OCI-LY1 (cell line): Measurements from ENCODE around the gene HBS1L.
A peak's percentile ranks its signal among the peaks of the same experiment; 100 is the strongest.

ENCODE experiments used
- H2AFZ ChIP-seq: fragments of 200-600 bp; sonication (generic), shearing (Covaris generic); 2 replicates; pipeline ENCODE4 v1.6.0; 2014; ENCODE audit warnings: antibody characterized with exemption, mild to moderate bottlenecking, low read length
- H3F3A ChIP-seq: fragments of 200-600 bp; sonication (generic), shearing (Covaris generic); 2 replicates; pipeline ENCODE4 v1.6.0; 2014; ENCODE audit warnings: mild to moderate bottlenecking, antibody characterized with exemption, low read length, moderate library complexity; ENCODE audit not compliant: insufficient read depth
- H3K27ac ChIP-seq: fragments of 200-600 bp; sonication (generic); 2 replicates; pipeline ENCODE4 v1.5.1; 2014; ENCODE audit warnings: low read length, mixed run types, mild to moderate bottlenecking, low read depth; ENCODE audit not compliant: poor library complexity, severe bottlenecking
- H3K27me3 ChIP-seq: fragments of 200-600 bp; sonication (generic); 2 replicates; pipeline ENCODE4 v1.6.0; 2014; ENCODE audit warnings: antibody characterized with exemption, mild to moderate bottlenecking, low read length, moderate library complexity; ENCODE audit not compliant: insufficient read depth
- H3K36me3 ChIP-seq: fragments of 200-600 bp; sonication (generic); 2 replicates; pipeline ENCODE4 v1.6.1; 2014; ENCODE audit warnings: mild to moderate bottlenecking, antibody characterized with exemption, low read length, moderate library complexity, mixed read lengths; ENCODE audit not compliant: insufficient read depth
- H3K4me1 ChIP-seq: fragments of 200-600 bp; sonication (generic); 2 replicates; pipeline ENCODE4 v1.5.1; 2014; ENCODE audit warnings: mild to moderate bottlenecking, low read length, moderate library complexity; ENCODE audit not compliant: insufficient read depth, severe bottlenecking
- H3K4me2 ChIP-seq: fragments of 200-600 bp; sonication (generic), shearing (Covaris generic); 2 replicates; pipeline ENCODE4 v1.6.1; 2014; ENCODE audit warnings: low read length
- H3K4me3 ChIP-seq: fragments of 200-600 bp; sonication (generic); 2 replicates; pipeline ENCODE4 v1.5.1; 2014; ENCODE audit warnings: low read length, low read depth, mild to moderate bottlenecking, mixed read lengths; ENCODE audit not compliant: poor library complexity, severe bottlenecking
- H3K79me2 ChIP-seq: fragments of 200-600 bp; shearing (Covaris generic); 2 replicates; pipeline ENCODE4 v1.6.1; 2016; ENCODE audit warnings: mixed run types, low read length, mixed read lengths; ENCODE audit not compliant: insufficient read depth
- H3K9ac ChIP-seq: fragments of 200-600 bp; sonication (generic), shearing (Covaris generic); 2 replicates; pipeline ENCODE4 v1.6.1; 2014; ENCODE audit warnings: mild to moderate bottlenecking, low read length, mixed read lengths
- H3K9me2 ChIP-seq: fragments of 200-600 bp; sonication (generic), shearing (Covaris generic); 2 replicates; pipeline ENCODE4 v1.6.1; 2014; ENCODE audit warnings: low read depth, mild to moderate bottlenecking, low read length, mixed read lengths
- H3K9me3 ChIP-seq: fragments of 200-600 bp; shearing (Covaris generic); 2 replicates; pipeline ENCODE4 v1.6.1; 2014; ENCODE audit warnings: low read length, mixed read lengths
- H4K20me1 ChIP-seq: fragments of 200-600 bp; sonication (generic), shearing (Covaris generic); 2 replicates; pipeline ENCODE4 v1.6.0; 2016; ENCODE audit warnings: mild to moderate bottlenecking, low read length; ENCODE audit not compliant: insufficient read depth
- CTCF ChIP-seq: fragments of 200-600 bp; sonication (generic), shearing (Covaris generic); IDR thresholded peaks from 2 replicates; pipeline ENCODE4 v1.5.1; 2017; ENCODE audit warnings: mild to moderate bottlenecking, antibody characterized with exemption, low read length, moderate library complexity, mixed read lengths
- EZH2 ChIP-seq: fragments of 200-600 bp; sonication (generic), shearing (Covaris generic); IDR thresholded peaks from 2 replicates; pipeline ENCODE4 v1.8.0; 2017; ENCODE audit warnings: borderline replicate concordance, mixed run types, mild to moderate bottlenecking, antibody characterized with exemption, low read length, moderate library complexity, mixed read lengths

Gene HBS1L

GRCh38 chr6:135084001-135084915 is 29.6 kb upstream of the HBS1L start:
- Histone ChIP-seq H3K36me3 (no peaks in the 10 kb centered on the region), H2AFZ (peak overlapping the region; percentile 67; the same call in 1 of the 2 replicates), H3K4me2 (no peak overlapping the region), H3K9ac (no peak overlapping the region), H3K27me3 (no peaks in the 10 kb centered on the region), H3K27ac (peak overlapping the region; percentile 30), H4K20me1 (no peaks in the 10 kb centered on the region), H3F3A (0 out of 2 replicates have a peak, but pooled peaks cover 6% of the 10 kb centered on the region), H3K4me3 (no peak overlapping the region), H3K4me1 (peaks cover 39% of the 10 kb centered on the region), H3K9me2 (no peaks in the 10 kb centered on the region), H3K9me3 (peaks cover 9% of the 10 kb centered on the region; the same call in 1 of the 2 replicates), H3K79me2 (no peaks in the 10 kb centered on the region)
- TF ChIP-seq EZH2 (no peak), CTCF (no peak)

GRCh38 chr6:135081966-135082365 is 27.3 kb upstream of the HBS1L start:
- H3K9me2 ChIP-seq: no peaks in the 10 kb centered on the region
- H3K27ac ChIP-seq: no peak overlapping the region
- no peaks in the 10 kb centered on the region for H3K79me2 ChIP-seq
- H3K4me3 ChIP-seq: no peak overlapping the region
- H3K9me3 ChIP-seq: peaks cover 9% of the 10 kb centered on the region; the same call in 1 of the 2 replicates
- no peaks in the 10 kb centered on the region for H4K20me1 ChIP-seq
- no peak overlapping the region for H2AFZ ChIP-seq
- no peak overlapping the region for H3K9ac ChIP-seq
- 0 out of 2 replicates have a peak, but pooled peaks cover 6% of the 10 kb centered on the region for H3F3A ChIP-seq
- H3K4me2 ChIP-seq: no peak overlapping the region
- no peaks in the 10 kb centered on the region for H3K27me3 ChIP-seq
- TF ChIP-seq CTCF: no peak
- TF ChIP-seq EZH2: no peak
- no peaks in the 10 kb centered on the region for H3K36me3 ChIP-seq
- peaks cover 16% of the 10 kb centered on the region for H3K4me1 ChIP-seq

- no peak overlapping the region for H2AFZ ChIP-seq
- H3K36me3 ChIP-seq: no peaks in the 10 kb centered on the region
- H3F3A ChIP-seq: no peaks in the 10 kb centered on the region
- H3K9ac ChIP-seq: no peak overlapping the region
- H3K9me3 ChIP-seq: no peaks in the 10 kb centered on the region
- peak; percentile 25; the same call in 1 of the 2 replicates for TF ChIP-seq CTCF
- no peak for TF ChIP-seq EZH2
- H3K4me2 ChIP-seq: no peak overlapping the region
- H3K4me1 ChIP-seq: peaks cover 27% of the 10 kb centered on the region
- H3K9me2 ChIP-seq: no peaks in the 10 kb centered on the region
- no peak overlapping the region for H3K27ac ChIP-seq
- no peaks in the 10 kb centered on the region for H4K20me1 ChIP-seq
- no peaks in the 10 kb centered on the region for H3K27me3 ChIP-seq
- H3K79me2 ChIP-seq: no peaks in the 10 kb centered on the region
- no peak overlapping the region for H3K4me3 ChIP-seq
Measured at GRCh38 chr6:135075018-135075417, 20.4 kb upstream of the HBS1L start.
